Measurements from ENCODE around the gene SEMA4G. TPM values are rescaled to one million over a fixed set of nuclear protein-coding genes. Genes with fewer than 3 reads are reported as not detected.

The SEMA4G gene
- total and polyA plus RNA-seq, 2 of the 13 experiments (the other 11 are each of a cell fraction or from before 2014, with no cell fraction given) = 46.2 to 207 TPM

DNA sequence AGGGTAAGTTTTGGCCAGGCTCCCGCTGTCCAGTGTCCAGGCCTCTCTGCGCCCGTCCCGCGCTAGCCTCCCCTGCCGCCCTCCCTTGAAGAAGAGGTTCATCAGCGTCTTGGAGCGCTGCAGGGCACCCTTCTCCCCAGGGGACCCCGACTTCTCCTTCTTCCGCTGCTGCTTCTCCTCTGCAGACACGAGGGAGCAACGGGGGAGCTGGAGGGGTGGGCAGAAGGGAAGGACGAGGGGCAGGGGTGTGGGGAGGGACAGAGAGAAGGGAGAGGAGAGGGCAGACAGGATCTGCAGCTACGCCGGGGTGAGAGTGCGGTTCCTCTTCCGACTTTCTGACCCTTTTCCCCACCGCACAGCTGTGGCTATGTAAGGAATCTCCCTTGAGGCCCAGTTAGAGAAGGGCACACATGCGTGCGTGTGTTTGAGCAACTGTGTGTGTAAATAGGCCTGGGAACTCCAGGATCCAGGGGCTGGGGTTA, 48.9 kb downstream of the SEMA4G start (continued):
- 0 out of 2 replicates have a peak, but pooled peaks have one; percentile 4 for TF ChIP-seq DPF2 (CRISPR knock-in tag; IDR thresholded peaks at IDR 0.05; ENCODE audit: borderline replicate concordance, low read depth)
- TF ChIP-seq ARNTL (CRISPR knock-in tag; IDR thresholded peaks at IDR 0.05) = no peak
- TF ChIP-seq, protein P1, sequence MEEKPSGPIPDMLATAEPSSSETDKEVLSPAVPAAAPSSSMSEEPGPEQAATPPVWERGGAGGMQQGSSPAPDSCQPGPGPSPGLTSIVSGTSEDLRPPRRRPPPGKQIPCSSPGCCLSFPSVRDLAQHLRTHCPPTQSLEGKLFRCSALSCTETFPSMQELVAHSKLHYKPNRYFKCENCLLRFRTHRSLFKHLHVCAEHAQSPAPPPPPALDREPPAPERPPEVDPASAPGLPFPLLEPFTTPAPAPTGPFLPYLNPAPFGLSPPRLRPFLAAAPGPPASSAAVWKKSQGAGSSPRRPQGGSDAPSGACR (CRISPR knock-in tag; IDR thresholded peaks at IDR 0.05) = no peak
- TF ChIP-seq CBX1 (IDR thresholded peaks at IDR 0.05; ENCODE audit: low read depth) = no peak
- TF ChIP-seq, protein P2, sequence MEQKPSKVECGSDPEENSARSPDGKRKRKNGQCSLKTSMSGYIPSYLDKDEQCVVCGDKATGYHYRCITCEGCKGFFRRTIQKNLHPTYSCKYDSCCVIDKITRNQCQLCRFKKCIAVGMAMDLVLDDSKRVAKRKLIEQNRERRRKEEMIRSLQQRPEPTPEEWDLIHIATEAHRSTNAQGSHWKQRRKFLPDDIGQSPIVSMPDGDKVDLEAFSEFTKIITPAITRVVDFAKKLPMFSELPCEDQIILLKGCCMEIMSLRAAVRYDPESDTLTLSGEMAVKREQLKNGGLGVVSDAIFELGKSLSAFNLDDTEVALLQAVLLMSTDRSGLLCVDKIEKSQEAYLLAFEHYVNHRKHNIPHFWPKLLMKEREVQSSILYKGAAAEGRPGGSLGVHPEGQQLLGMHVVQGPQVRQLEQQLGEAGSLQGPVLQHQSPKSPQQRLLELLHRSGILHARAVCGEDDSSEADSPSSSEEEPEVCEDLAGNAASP (CRISPR knock-in tag; IDR thresholded peaks at IDR 0.05; ENCODE audit: borderline replicate concordance) = no peak
- no peak for TF ChIP-seq ZNF292 (CRISPR knock-in tag; IDR thresholded peaks at IDR 0.05; ENCODE audit: borderline replicate concordance, low read depth)
- TF ChIP-seq ZFY (CRISPR knock-in tag; IDR thresholded peaks at IDR 0.05) = peak; percentile 60; the same call in 1 of the 2 replicates
- no peak for TF ChIP-seq SOX6 (IDR thresholded peaks at IDR 0.05)
- TF ChIP-seq SOX6 (CRISPR knock-in tag; IDR thresholded peaks at IDR 0.05) = no peak
- TF ChIP-seq ZSCAN29 (CRISPR knock-in tag; conservative IDR thresholded peaks at IDR 0.05) = no peak
- no peak for TF ChIP-seq ISX (CRISPR knock-in tag; conservative IDR thresholded peaks at IDR 0.05)
- no peak for TF ChIP-seq LCORL (IDR thresholded peaks at IDR 0.05)
- 0 out of 2 replicates have a peak, but pooled peaks have one; percentile 32 for TF ChIP-seq LCORL (CRISPR knock-in tag; IDR thresholded peaks at IDR 0.05)
- TF ChIP-seq POLR2A (IDR thresholded peaks at IDR 0.05; ENCODE audit: insufficient read depth in 1 of 2, low read depth in 2 of 2, low read length in 2 of 2) = no peak
- TF ChIP-seq ZMYM4 (CRISPR knock-in tag; IDR thresholded peaks at IDR 0.05) = no peak
- TF ChIP-seq, protein P3, sequence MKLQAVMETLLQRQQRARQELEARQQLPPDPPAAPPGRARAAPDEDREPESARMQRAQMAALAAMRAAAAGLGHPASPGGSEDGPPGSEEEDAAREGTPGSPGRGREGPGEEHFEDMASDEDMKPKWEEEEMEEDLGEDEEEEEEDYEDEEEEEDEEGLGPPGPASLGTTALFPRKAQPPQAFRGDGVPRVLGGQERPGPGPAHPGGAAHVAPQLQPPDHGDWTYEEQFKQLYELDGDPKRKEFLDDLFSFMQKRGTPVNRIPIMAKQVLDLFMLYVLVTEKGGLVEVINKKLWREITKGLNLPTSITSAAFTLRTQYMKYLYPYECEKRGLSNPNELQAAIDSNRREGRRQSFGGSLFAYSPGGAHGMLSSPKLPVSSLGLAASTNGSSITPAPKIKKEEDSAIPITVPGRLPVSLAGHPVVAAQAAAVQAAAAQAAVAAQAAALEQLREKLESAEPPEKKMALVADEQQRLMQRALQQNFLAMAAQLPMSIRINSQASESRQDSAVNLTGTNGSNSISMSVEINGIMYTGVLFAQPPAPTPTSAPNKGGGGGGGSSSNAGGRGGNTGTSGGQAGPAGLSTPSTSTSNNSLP (IDR thresholded peaks at IDR 0.05; ENCODE audit: low read depth, low read length) = no peak
- TF ChIP-seq EEA1 (CRISPR knock-in tag; IDR thresholded peaks at IDR 0.05; ENCODE audit: borderline replicate concordance) = no peak
- TF ChIP-seq HES4 (CRISPR knock-in tag; IDR thresholded peaks at IDR 0.05; ENCODE audit: borderline replicate concordance) = no peak
- no peak for TF ChIP-seq HNRNPUL1 (IDR thresholded peaks at IDR 0.05; ENCODE audit: low read depth, low read length)
- TF ChIP-seq MLLT10 (CRISPR knock-in tag; IDR thresholded peaks at IDR 0.05) = no peak
- no peak for TF ChIP-seq ZNF468 (CRISPR knock-in tag; IDR thresholded peaks at IDR 0.05)
- TF ChIP-seq, protein P4, sequence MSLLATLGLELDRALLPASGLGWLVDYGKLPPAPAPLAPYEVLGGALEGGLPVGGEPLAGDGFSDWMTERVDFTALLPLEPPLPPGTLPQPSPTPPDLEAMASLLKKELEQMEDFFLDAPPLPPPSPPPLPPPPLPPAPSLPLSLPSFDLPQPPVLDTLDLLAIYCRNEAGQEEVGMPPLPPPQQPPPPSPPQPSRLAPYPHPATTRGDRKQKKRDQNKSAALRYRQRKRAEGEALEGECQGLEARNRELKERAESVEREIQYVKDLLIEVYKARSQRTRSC (CRISPR knock-in tag; IDR thresholded peaks at IDR 0.05; ENCODE audit: low read depth) = no peak
- no peak for TF ChIP-seq REXO4 (CRISPR knock-in tag; IDR thresholded peaks at IDR 0.05; ENCODE audit: borderline replicate concordance)
- no peak for TF ChIP-seq KLF11 (CRISPR knock-in tag; IDR thresholded peaks at IDR 0.05)
- TF ChIP-seq, protein P5, sequence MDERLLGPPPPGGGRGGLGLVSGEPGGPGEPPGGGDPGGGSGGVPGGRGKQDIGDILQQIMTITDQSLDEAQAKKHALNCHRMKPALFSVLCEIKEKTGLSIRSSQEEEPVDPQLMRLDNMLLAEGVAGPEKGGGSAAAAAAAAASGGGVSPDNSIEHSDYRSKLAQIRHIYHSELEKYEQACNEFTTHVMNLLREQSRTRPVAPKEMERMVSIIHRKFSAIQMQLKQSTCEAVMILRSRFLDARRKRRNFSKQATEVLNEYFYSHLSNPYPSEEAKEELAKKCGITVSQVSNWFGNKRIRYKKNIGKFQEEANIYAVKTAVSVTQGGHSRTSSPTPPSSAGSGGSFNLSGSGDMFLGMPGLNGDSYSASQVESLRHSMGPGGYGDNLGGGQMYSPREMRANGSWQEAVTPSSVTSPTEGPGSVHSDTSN (CRISPR knock-in tag; IDR thresholded peaks at IDR 0.05) = no peak
- TF ChIP-seq, protein P6, sequence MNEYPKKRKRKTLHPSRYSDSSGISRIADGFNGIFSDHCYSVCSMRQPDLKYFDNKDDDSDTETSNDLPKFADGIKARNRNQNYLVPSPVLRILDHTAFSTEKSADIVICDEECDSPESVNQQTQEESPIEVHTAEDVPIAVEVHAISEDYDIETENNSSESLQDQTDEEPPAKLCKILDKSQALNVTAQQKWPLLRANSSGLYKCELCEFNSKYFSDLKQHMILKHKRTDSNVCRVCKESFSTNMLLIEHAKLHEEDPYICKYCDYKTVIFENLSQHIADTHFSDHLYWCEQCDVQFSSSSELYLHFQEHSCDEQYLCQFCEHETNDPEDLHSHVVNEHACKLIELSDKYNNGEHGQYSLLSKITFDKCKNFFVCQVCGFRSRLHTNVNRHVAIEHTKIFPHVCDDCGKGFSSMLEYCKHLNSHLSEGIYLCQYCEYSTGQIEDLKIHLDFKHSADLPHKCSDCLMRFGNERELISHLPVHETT (CRISPR knock-in tag; conservative IDR thresholded peaks at IDR 0.05) = no peak
